Skeletal muscle tissue (tissue), 4 donors: ENCODE data around the gene STOX1. TPM values are rescaled to one million over a fixed set of nuclear protein-coding genes. Genes with fewer than 3 reads are reported as not detected.
"Not testable (repeated sequence)": the region's sequence is repeated elsewhere in the genome, so short reads cannot be mapped to it uniquely, and the experiment has no call there.

Experiments
- H3K27ac ChIP-seq: one replicate; pipeline ENCODE4 v1.7.0; 2013; ENCODE audit warnings: mild to moderate bottlenecking, low read depth, low read length, inconsistent platforms
- H3K27me3 ChIP-seq, 3 donors: one replicate each; pipeline ENCODE4 v1.7.0; 2013; ENCODE audit warnings: low read length in 3 of 3; ENCODE audit not compliant: control insufficient read depth in 3 of 3, insufficient read depth in 3 of 3
- H3K36me3 ChIP-seq, 3 donors: one replicate each; pipeline ENCODE4 v1.7.0; 2013; ENCODE audit warnings: low read length in 3 of 3; ENCODE audit not compliant: control insufficient read depth in 3 of 3, insufficient read depth in 3 of 3
- H3K4me1 ChIP-seq, 3 donors: one replicate each; pipeline ENCODE4 v1.7.0; 2013; ENCODE audit warnings: low read length in 3 of 3, mild to moderate bottlenecking in 3 of 3; ENCODE audit not compliant: control insufficient read depth in 3 of 3, insufficient read depth in 3 of 3
- H3K4me3 ChIP-seq, 3 donors: one replicate each; pipeline ENCODE4 v1.7.0; 2013; ENCODE audit warnings: low read length in 3 of 3
- H3K9ac ChIP-seq, 3 donors: one replicate each; pipeline ENCODE4 v1.7.0; 2013; ENCODE audit warnings: low read length in 3 of 3, mild to moderate bottlenecking in 3 of 3, moderate library complexity in 2 of 3, low read depth in 1 of 3
- H3K9me3 ChIP-seq, 3 donors: one replicate each; pipeline ENCODE4 v1.7.0; 2013; ENCODE audit warnings: low read length in 3 of 3; ENCODE audit not compliant: control insufficient read depth in 3 of 3
- total RNA-seq: library from RNA; depleted of rRNA; stranded (reverse); fragments of >200 nt; gene quantifications from one replicate; pipeline ENCODE4 v1.2.3, GENCODE V29; 2014
- donor health status: Osteomylitis.

STOX1 gene
- total RNA-seq, 1 donor from 2014 or later: 3.7 TPM

GRCh38 chr10:68828833-68829232, 1.5 kb downstream of the STOX1 start:
- peaks cover 0 to 2% (median 0%) of the 10 kb centered on the region in 3 donors for H3K27me3 ChIP-seq
- H3K4me3 ChIP-seq: no peak overlapping the region
- H3K36me3 ChIP-seq: no peaks in the 10 kb centered on the region
- peaks cover 5 to 6% (median 5%) of the 10 kb centered on the region in 3 donors for H3K4me1 ChIP-seq
- no peak overlapping the region for H3K27ac ChIP-seq
- no peaks in the 10 kb centered on the region for H3K9me3 ChIP-seq
- no peak overlapping the region for H3K9ac ChIP-seq

- no peak overlapping the region for H3K9ac ChIP-seq
- H3K27ac ChIP-seq: no peak overlapping the region
- H3K4me1 ChIP-seq: peaks cover 5 to 6% (median 5%) of the 10 kb centered on the region in 3 donors
- H3K27me3 ChIP-seq: peaks cover 0 to 2% (median 0%) of the 10 kb centered on the region in 3 donors
- no peaks in the 10 kb centered on the region for H3K9me3 ChIP-seq
- no peak overlapping the region for H3K4me3 ChIP-seq
- H3K36me3 ChIP-seq: no peaks in the 10 kb centered on the region
Measured at GRCh38 chr10:68829521-68829920, 2.2 kb downstream of the STOX1 start.

GRCh38 chr10:68829952-68830351, 2.6 kb downstream of the STOX1 start:
- Histone ChIP-seq H3K27ac (no peak overlapping the region), H3K9ac (no peak overlapping the region), H3K4me3 (no peak overlapping the region), H3K27me3 (peaks cover 0 to 2% (median 0%) of the 10 kb centered on the region in 3 donors), H3K4me1 (peaks cover 5 to 6% (median 5%) of the 10 kb centered on the region in 3 donors), H3K9me3 (no peaks in the 10 kb centered on the region), H3K36me3 (no peaks in the 10 kb centered on the region)

- Histone ChIP-seq H3K9ac (no peak overlapping the region), H3K4me1 (peaks cover 1 to 2% (median 2%) of the 10 kb centered on the region in 3 donors), H3K27ac (no peak overlapping the region), H3K9me3 (no peaks in the 10 kb centered on the region), H3K36me3 (no peaks in the 10 kb centered on the region), H3K27me3 (no peaks in the 10 kb centered on the region), H3K4me3 (no peak overlapping the region)
Measured at GRCh38 chr10:68831961-68832455, 4.7 kb downstream of the STOX1 start.

DNA sequence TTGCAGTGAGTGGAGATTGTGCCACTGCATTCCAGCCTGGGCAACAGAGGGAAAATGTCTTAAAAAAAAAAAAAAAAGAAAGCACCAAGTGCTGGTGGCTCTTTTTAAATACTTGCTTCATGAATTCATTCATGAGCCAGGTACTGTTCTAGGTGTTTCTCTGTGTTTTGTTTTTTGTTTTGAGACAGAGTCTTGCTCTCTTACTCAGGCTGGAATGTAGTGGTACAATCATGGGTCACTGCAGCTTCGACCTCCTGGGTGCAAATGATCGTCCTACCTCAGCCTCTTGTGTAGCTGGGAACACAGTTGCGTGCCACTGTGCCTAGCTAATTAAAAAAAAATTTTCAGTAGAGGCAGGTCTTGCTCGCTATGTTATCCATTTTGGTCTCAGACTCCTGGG, 5.3 kb downstream of the STOX1 start:
- no peak overlapping the region for H3K4me3 ChIP-seq
- no peaks in the 10 kb centered on the region for H3K9me3 ChIP-seq
- H3K9ac ChIP-seq: no peak overlapping the region
- H3K27me3 ChIP-seq: no peaks in the 10 kb centered on the region
- H3K4me1 ChIP-seq: no peaks in the 10 kb centered on the region
- no peaks in the 10 kb centered on the region for H3K36me3 ChIP-seq
- no peak overlapping the region for H3K27ac ChIP-seq

GRCh38 chr10:68837626-68838322, 10.4 kb downstream of the STOX1 start:
- Histone ChIP-seq H3K9ac (no peak overlapping the region), H3K27me3 (no peaks in the 10 kb centered on the region)

DNA sequence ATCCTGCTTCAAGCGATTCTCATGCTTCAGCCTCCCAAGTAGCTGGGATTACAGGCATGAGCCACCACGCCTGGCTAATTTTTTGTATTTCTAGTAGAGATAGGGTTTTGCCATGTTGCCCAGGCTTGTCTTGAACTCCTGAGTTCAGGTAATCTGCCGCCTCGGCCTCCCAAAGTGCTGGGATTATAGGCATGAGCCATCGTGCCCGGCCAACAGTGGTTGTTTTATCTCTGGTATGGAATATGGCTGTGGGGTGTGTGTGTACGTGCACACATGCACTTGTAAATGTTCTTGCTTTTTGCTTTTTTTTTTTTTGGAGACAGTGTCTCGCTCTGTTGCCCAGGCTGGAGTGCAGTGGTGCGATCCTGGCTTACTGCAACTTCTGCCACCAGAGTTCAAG, 13.3 kb downstream of the STOX1 start:
- not testable (repeated sequence) for H3K27me3 ChIP-seq

More at GRCh38 chr10:68837626-68838322, 10.4 kb downstream of the STOX1 start:
- Histone ChIP-seq H3K4me3 (no peak overlapping the region), H3K27ac (no peak overlapping the region), H3K36me3 (no peaks in the 10 kb centered on the region), H3K4me1 (no peaks in the 10 kb centered on the region), H3K9me3 (no peaks in the 10 kb centered on the region)

GRCh38 chr10:68848281-68848680, 20.9 kb downstream of the STOX1 start:
- no peak overlapping the region for H3K4me3 ChIP-seq

More for the DNA sequence above, 13.3 kb downstream of the STOX1 start:
- H3K4me1 ChIP-seq, H3K9me3 ChIP-seq, H3K36me3 ChIP-seq, H3K4me3 ChIP-seq, H3K27ac ChIP-seq, H3K9ac ChIP-seq: not testable (repeated sequence)

DNA sequence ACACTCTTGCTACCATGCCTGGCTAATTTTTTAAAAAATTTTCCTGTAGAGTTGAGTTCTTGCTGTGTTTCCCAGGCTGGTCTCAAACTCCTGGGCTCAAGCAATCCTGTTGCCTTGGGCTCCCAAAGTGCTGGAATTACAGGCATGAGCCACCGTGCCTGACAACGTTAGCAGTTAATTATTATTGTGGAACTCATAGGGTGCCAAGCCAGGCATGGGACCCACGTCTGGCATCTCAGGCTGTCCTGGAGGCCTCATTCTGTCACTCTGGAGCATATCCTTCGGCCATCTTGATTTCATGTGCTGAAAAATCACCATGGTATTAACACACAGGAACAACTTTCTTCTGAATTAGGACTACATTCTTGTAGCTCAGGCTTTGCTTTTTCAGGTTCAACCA, 21.5 kb downstream of the STOX1 start:
- Histone ChIP-seq H3K9me3 (no peaks in the 10 kb centered on the region), H3K27me3 (no peaks in the 10 kb centered on the region), H3K9ac (no peak overlapping the region), H3K36me3 (no peaks in the 10 kb centered on the region), H3K27ac (no peak overlapping the region), H3K4me3 (no peak overlapping the region), H3K4me1 (no peaks in the 10 kb centered on the region)

More at GRCh38 chr10:68848281-68848680, 20.9 kb downstream of the STOX1 start:
- Histone ChIP-seq H3K4me1 (no peaks in the 10 kb centered on the region), H3K27me3 (no peaks in the 10 kb centered on the region), H3K9ac (no peak overlapping the region), H3K9me3 (no peaks in the 10 kb centered on the region), H3K36me3 (no peaks in the 10 kb centered on the region), H3K27ac (no peak overlapping the region)

DNA sequence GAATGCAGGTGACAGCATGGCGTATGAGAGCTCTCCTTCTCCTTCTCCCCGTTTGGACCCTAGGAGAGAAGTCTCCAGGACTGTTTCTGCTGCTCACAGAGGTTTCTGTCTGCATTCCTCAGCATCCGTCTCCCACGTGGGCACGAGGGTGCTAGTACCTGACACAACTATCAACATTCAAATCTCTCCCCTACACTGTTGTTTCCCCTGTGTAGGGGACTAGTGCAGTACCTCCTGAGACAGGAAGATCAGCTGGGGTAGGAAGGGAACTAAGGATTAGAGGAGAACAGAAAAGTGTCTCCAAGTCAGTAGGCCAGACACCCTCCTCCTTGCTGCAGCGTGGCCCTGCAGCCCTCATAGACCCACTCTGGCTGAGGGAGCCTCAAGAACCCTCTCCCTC, 29.0 kb downstream of the STOX1 start:
- no peak overlapping the region for H3K4me3 ChIP-seq
- peaks cover 0 to 2% (median 0%) of the 10 kb centered on the region in 3 donors for H3K9me3 ChIP-seq
- H3K9ac ChIP-seq: no peak overlapping the region
- no peaks in the 10 kb centered on the region for H3K36me3 ChIP-seq
- no peak overlapping the region for H3K27ac ChIP-seq
- no peaks in the 10 kb centered on the region for H3K4me1 ChIP-seq
- no peaks in the 10 kb centered on the region for H3K27me3 ChIP-seq
